MCF 10A (cell line): ENCODE measurements around the gene MRPL32. TPM values are rescaled to one million over a fixed set of nuclear protein-coding genes. Genes with fewer than 3 reads are reported as not detected.

Source experiments
- BruUV-seq: library from RNA; stranded (reverse); fragments of 400-500 nt; replicated peaks from 2 replicates; lab custom pipeline; 2021; lab: Mats Ljungman, UMichigan
- CTCF ChIA-PET: fragments of 300-600 bp; sonication (Branson Sonifier 250); formaldehyde crosslinking; extraction: SDS; loops from one replicate; lab custom pipeline; 2021; ENCODE audit warnings: antibody characterized with exemption, inconsistent platforms; lab: Yijun Ruan, JAX
- POLR2A ChIA-PET: fragments of 300-600, 350-650 bp; sonication (Branson Sonifier 250); formaldehyde crosslinking; extraction: SDS; loops from one replicate; lab custom pipeline; 2020; ENCODE audit warnings: antibody characterized with exemption, inconsistent platforms; lab: Yijun Ruan, JAX
- DNase-seq: peaks from one replicate; pipeline ENCODE4 v3.0.0-alpha.2; 2018; ENCODE audit not compliant: unreplicated experiment
- H3K27ac Mint-ChIP-seq: one replicate; pipeline ENCODE4 v1.8.0; 2022; ENCODE audit warnings: mild to moderate bottlenecking, low read depth, mixed read lengths; ENCODE audit not compliant: unreplicated experiment
- H3K27me3 Mint-ChIP-seq: one replicate; pipeline ENCODE4 v1.8.0; 2022; ENCODE audit warnings: mixed read lengths; ENCODE audit not compliant: insufficient read depth, unreplicated experiment
- H3K36me3 Mint-ChIP-seq: one replicate; pipeline ENCODE4 v1.8.0; 2022; ENCODE audit warnings: mild to moderate bottlenecking, moderate library complexity, mixed read lengths; ENCODE audit not compliant: insufficient read depth, unreplicated experiment
- H3K4me1 Mint-ChIP-seq: one replicate; pipeline ENCODE4 v1.8.0; 2022; ENCODE audit warnings: mixed read lengths; ENCODE audit not compliant: insufficient read depth, unreplicated experiment
- H3K4me3 Mint-ChIP-seq: one replicate; pipeline ENCODE4 v1.8.0; 2022; ENCODE audit warnings: mild to moderate bottlenecking, moderate library complexity, mixed read lengths; ENCODE audit not compliant: unreplicated experiment
- H3K9me3 Mint-ChIP-seq: one replicate; pipeline ENCODE4 v1.8.0; 2022; ENCODE audit warnings: mixed read lengths; ENCODE audit not compliant: unreplicated experiment
- CTCF ChIP-seq: fragments of 200-600 bp; IDR thresholded peaks from one replicate; pipeline ENCODE4 v1.8.0; 2022; ENCODE audit warnings: antibody characterized with exemption, mild to moderate bottlenecking; ENCODE audit not compliant: unreplicated experiment
- intact Hi-C: fragments of 100-400 bp; cut with micrococcal nuclease; formaldehyde crosslinking; loops from 2 replicates; pipeline ENCODE4 v1.14.1; 2022
- total RNA-seq: library from RNA; stranded (reverse); gene quantifications from 2 replicates; pipeline ENCODE4 v1.2.3, GENCODE V29; 2022

Gene MRPL32
- total RNA-seq, 1 experiment from 2014 or later: 82.0 TPM

GRCh38 chr7:42934291-42934690, 2.1 kb downstream of the MRPL32 start:
- intact Hi-C loops: no loop called here
- BruUV-seq: no TSS peak
- no peak for TF ChIP-seq CTCF
- H3K27ac Mint-ChIP-seq: peak overlapping the region; percentile 66
- ChIA-PET POLR2A (interaction anchor here (0.7 to 10.1 kb wide), 3 partner anchors 16 to 994 kb away, joined by 3 to 200 read pairs (median 3); partner anchors contain the start of genes C7orf25 and STK17A), CTCF (interaction anchor here (0.7 to 1.9 kb wide), 6 partner anchors 9 to 993 kb away, joined by 3 to 13 read pairs (median 5); no protein-coding TSS in a partner anchor)
- no peaks in the 10 kb centered on the region for H3K27me3 Mint-ChIP-seq
- H3K36me3 Mint-ChIP-seq: peaks cover 38% of the 10 kb centered on the region
- no peak for DNase-seq
- H3K9me3 Mint-ChIP-seq: no peaks in the 10 kb centered on the region
- peak overlapping the region; percentile 100 for H3K4me3 Mint-ChIP-seq
- peaks cover 8% of the 10 kb centered on the region for H3K4me1 Mint-ChIP-seq

GRCh38 chr7:42935861-42936260, 3.7 kb downstream of the MRPL32 start:
- BruUV-seq: no TSS peak

GRCh38 chr7:42939457-42940240, 7.5 kb downstream of the MRPL32 start:
- no peaks in the 10 kb centered on the region for H3K4me1 Mint-ChIP-seq
- H3K27ac Mint-ChIP-seq: no peak overlapping the region
- no peak for TF ChIP-seq CTCF
- BruUV-seq: no TSS peak
- no peak for DNase-seq
- H3K36me3 Mint-ChIP-seq: peaks cover 47% of the 10 kb centered on the region
- H3K9me3 Mint-ChIP-seq: no peaks in the 10 kb centered on the region
- intact Hi-C loops: loop anchor here (2.0 kb wide), 1 partner anchor 169 kb away; no protein-coding TSS in a partner anchor
- no peak overlapping the region for H3K4me3 Mint-ChIP-seq
- CTCF ChIA-PET: interaction anchor here (0.7 to 8.9 kb wide), 5 partner anchors 294 to 516 kb away, joined by 3 to 145 read pairs (median 8); no protein-coding TSS in a partner anchor
- POLR2A ChIA-PET: interaction anchor here (1.4 kb wide), 1 partner anchor 323 kb away, joined by 3 read pairs; no protein-coding TSS in a partner anchor
- no peaks in the 10 kb centered on the region for H3K27me3 Mint-ChIP-seq

More at GRCh38 chr7:42935861-42936260, 3.7 kb downstream of the MRPL32 start:
- no peak for TF ChIP-seq CTCF
- Mint-ChIP-seq H3K9me3 (no peaks in the 10 kb centered on the region), H3K4me1 (no peaks in the 10 kb centered on the region), H3K27me3 (no peaks in the 10 kb centered on the region), H3K27ac (no peak overlapping the region), H3K4me3 (no peak overlapping the region), H3K36me3 (peaks cover 47% of the 10 kb centered on the region)
- DNase-seq: no peak
- ChIA-PET POLR2A (interaction anchor here (1.1 to 10.1 kb wide), 2 partner anchors 18 to 794 kb away, joined by 3 to 200 read pairs; partner anchors contain the start of genes C7orf25 and COA1), CTCF (interaction anchor here (0.5 to 1.9 kb wide), 7 partner anchors 316 to 995 kb away, joined by 3 to 13 read pairs (median 4); no protein-coding TSS in a partner anchor)
- intact Hi-C loops: no loop called here
